Muscle of arm (tissue), 14 donors: Measurements from ENCODE around the gene PHF1. TPM values are rescaled to one million over a fixed set of nuclear protein-coding genes. Genes with fewer than 3 reads are reported as not detected.
"Not testable (repeated sequence)": the region's sequence is repeated elsewhere in the genome, so short reads cannot be mapped to it uniquely, and the experiment has no call there.

Source experiments
- DNase-seq: peaks from one replicate; pipeline ENCODE4 v3.0.0-alpha.2; 2013
- long read RNA-seq, 11 donors: transcript quantifications; one replicate each; lab custom pipeline, GENCODE V29; 2026
- polyA plus RNA-seq, 12 donors: library from polyadenylated mRNA; unstranded; fragments of 120-200 nt; gene quantifications; one replicate each; pipeline ENCODE4 v1.2.1, GENCODE V29; 2013; ENCODE audit not compliant: insufficient read length in 12 of 12

Gene PHF1
- polyA plus RNA-seq = 10 to 100 TPM in 11 of 12 donors, not detected in 1; 31.9 to 72.5 (median 46.3) TPM
- long read RNA-seq, donor 1, partial matches to known transcripts = 311 of 566 reads
- long read RNA-seq, donor 1, other reads (novel, unspliced or antisense) = 250 of 566 reads
- long read RNA-seq, donor 2, transcript PHF1-202 (15 exons, 2,330 nt) = major isoform, 5 of 10 reads
- long read RNA-seq, donor 2, partial matches to known transcripts = 0 of 10 reads
- long read RNA-seq, donor 2, other reads (novel, unspliced or antisense) = 0 of 10 reads
- long read RNA-seq, donor 3, partial matches to known transcripts = 0 of 3 reads
- long read RNA-seq, donor 3, other reads (novel, unspliced or antisense) = 0 of 3 reads
- long read RNA-seq, donor 4 = 0 reads
- long read RNA-seq, donor 5, partial matches to known transcripts = 0 of 7 reads
- long read RNA-seq, donor 5, other reads (novel, unspliced or antisense) = 0 of 7 reads
- long read RNA-seq, donor 6, partial matches to known transcripts = 0 of 4 reads
- long read RNA-seq, donor 6, other reads (novel, unspliced or antisense) = 0 of 4 reads
- long read RNA-seq, donor 7, partial matches to known transcripts = 0 of 2 reads
- long read RNA-seq, donor 7, other reads (novel, unspliced or antisense) = 0 of 2 reads
- long read RNA-seq, donor 8, partial matches to known transcripts = 0 of 7 reads
- long read RNA-seq, donor 8, other reads (novel, unspliced or antisense) = 0 of 7 reads
- long read RNA-seq, donor 9 = 0 reads
- long read RNA-seq, donor 10, partial matches to known transcripts = 0 of 2 reads
- long read RNA-seq, donor 10, other reads (novel, unspliced or antisense) = 0 of 2 reads
- long read RNA-seq, donor 11, partial matches to known transcripts = 9 of 12 reads
- long read RNA-seq, donor 11, other reads (novel, unspliced or antisense) = 0 of 12 reads

- no peak for DNase-seq
Measured at GRCh38 chr6:33410711-33411631, at the start of gene PHF1. Gene PHF1 (plus strand): TSS chr6:33411014. CDS start chr6:33412264, 1,250 bp downstream.

GRCh38 chr6:33363486-33363885, 47.3 kb upstream of the PHF1 start:
- DNase-seq = not testable (repeated sequence)

GRCh38 chr6:33364475-33365205, 46.2 kb upstream of the PHF1 start:
- not testable (repeated sequence) for DNase-seq

- DNase-seq = not testable (repeated sequence)
Measured at GRCh38 chr6:33365206-33365971, 45.4 kb upstream of the PHF1 start.

- no peak for DNase-seq
Measured at GRCh38 chr6:33367009-33367714, 43.7 kb upstream of the PHF1 start.

GRCh38 chr6:33367715-33368025, 43.1 kb upstream of the PHF1 start:
- DNase-seq = not testable (repeated sequence)

GRCh38 chr6:33371901-33372300, 38.9 kb upstream of the PHF1 start:
- not testable (repeated sequence) for DNase-seq

GRCh38 chr6:33372526-33373123, 38.2 kb upstream of the PHF1 start:
- no peak for DNase-seq

- no peak for DNase-seq
Measured at GRCh38 chr6:33373960-33374910, 36.6 kb upstream of the PHF1 start.

GRCh38 chr6:33375143-33375671, 35.6 kb upstream of the PHF1 start:
- DNase-seq = peak; percentile 92

- peak; percentile 45 for DNase-seq
Measured at GRCh38 chr6:33377171-33377570, 33.6 kb upstream of the PHF1 start.

- DNase-seq = not testable (repeated sequence)
Measured at GRCh38 chr6:33379184-33379583, 31.6 kb upstream of the PHF1 start.

GRCh38 chr6:33380272-33380981, 30.4 kb upstream of the PHF1 start:
- no peak for DNase-seq

- DNase-seq = no peak
Measured at GRCh38 chr6:33383427-33384185, 27.2 kb upstream of the PHF1 start.

- DNase-seq = no peak
Measured at GRCh38 chr6:33384581-33385020, 26.2 kb upstream of the PHF1 start.

- no peak for DNase-seq
Measured at GRCh38 chr6:33390173-33390572, 20.6 kb upstream of the PHF1 start.
